Measurements from ENCODE around the gene HPS4.
A peak's percentile ranks its signal among the peaks of the same experiment; 100 is the strongest.

The HPS4 gene

DNA sequence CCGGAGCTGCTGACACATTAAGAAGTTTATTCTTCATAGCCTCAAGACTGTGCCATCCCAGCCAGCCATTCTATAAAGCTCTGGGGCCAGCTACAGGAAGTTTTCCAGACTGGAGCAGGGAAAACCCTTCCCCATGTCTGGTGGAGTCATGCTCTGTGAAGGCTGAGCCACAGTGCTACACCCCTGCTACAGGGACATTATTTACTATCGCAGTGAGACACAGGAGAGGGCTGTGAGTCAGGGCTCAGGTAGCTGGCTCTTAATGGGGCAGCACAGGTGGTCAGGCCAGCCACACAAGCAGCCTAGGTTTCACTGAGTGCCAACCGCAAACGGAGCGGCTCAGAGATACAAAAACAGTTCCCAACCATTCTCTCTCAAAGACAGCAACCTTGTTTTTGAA, 12.1 kb downstream of the HPS4 start:
- H3K4me3 ChIP-seq (ENCODE audit: low read length), result no peak overlapping the region
- H4K8ac ChIP-seq (ENCODE audit: low read depth, low read length), result no peak overlapping the region
- H2BK120ac ChIP-seq (ENCODE audit: low read depth, low read length), result no peak overlapping the region
- no peak overlapping the region for H3K23ac ChIP-seq (ENCODE audit: low read length)
- no peaks in the 10 kb centered on the region for H3K27me3 ChIP-seq (ENCODE audit: insufficient read depth, low read length, poor library complexity)
- H3K4ac ChIP-seq (ENCODE audit: low read depth, low read length), result no peak overlapping the region
- DNase-seq, result peak; percentile 88
- peaks cover 9% of the 10 kb centered on the region for H3K36me3 ChIP-seq (ENCODE audit: control insufficient read depth, insufficient read depth, low read length)
- no peaks in the 10 kb centered on the region for H3K4me1 ChIP-seq (ENCODE audit: control insufficient read depth, low read depth, low read length)
- no peak overlapping the region for H2AK5ac ChIP-seq (ENCODE audit: low read length)
- H3K9ac ChIP-seq (ENCODE audit: low read length), result no peak overlapping the region
- H3K79me2 ChIP-seq (ENCODE audit: control insufficient read depth, insufficient read depth, low read length), result no peaks in the 10 kb centered on the region
- no peak overlapping the region for H2BK5ac ChIP-seq (ENCODE audit: low read length)
- peak overlapping the region; percentile 29 for H3K27ac ChIP-seq (ENCODE audit: low read depth, low read length)
- WGBS (ENCODE audit: extremely low coverage, insufficient coverage, low lambda C conversion rate), result no CpG with 5 or more reads among the region's 5 CpGs
- no peak overlapping the region for H3K4me2 ChIP-seq (ENCODE audit: low read length)
- H3K18ac ChIP-seq (ENCODE audit: low read length), result no peak overlapping the region
- H3K56ac ChIP-seq (ENCODE audit: low read length), result peak overlapping the region; percentile 15
- no peak overlapping the region for H4K5ac ChIP-seq (ENCODE audit: low read length)
- no peaks in the 10 kb centered on the region for H3K79me1 ChIP-seq (ENCODE audit: low read length)
- no peak overlapping the region for H2BK15ac ChIP-seq (replicated peaks; ENCODE audit: low read depth)

DNA sequence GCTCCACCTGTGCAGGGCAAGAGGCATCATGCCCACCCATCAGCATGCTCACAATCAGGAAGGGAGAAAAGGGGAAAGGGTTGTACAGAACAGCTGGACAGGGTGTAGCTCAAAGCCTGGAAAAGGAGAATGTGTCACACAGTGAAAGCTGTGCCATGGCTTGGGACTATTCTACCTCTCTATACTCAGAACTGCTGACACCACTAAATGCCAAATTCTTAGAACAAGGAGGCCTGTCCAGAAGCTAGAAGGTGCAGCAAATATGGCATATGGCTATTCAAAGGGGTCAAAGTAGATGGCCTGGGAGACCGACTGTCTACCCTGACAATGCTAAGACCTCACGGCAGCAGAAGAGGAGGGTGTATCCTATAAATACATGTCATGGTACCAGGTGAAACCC, 12.8 kb downstream of the HPS4 start:
- Histone ChIP-seq H3K27me3 (ENCODE audit: insufficient read depth, low read length, poor library complexity) (no peaks in the 10 kb centered on the region), H3K27ac (ENCODE audit: low read depth, low read length) (peak overlapping the region; percentile 36), H3K79me2 (ENCODE audit: control insufficient read depth, insufficient read depth, low read length) (no peaks in the 10 kb centered on the region), H2BK120ac (ENCODE audit: low read depth, low read length) (no peak overlapping the region), H4K5ac (ENCODE audit: low read length) (no peak overlapping the region), H3K4ac (ENCODE audit: low read depth, low read length) (no peak overlapping the region), H3K4me3 (ENCODE audit: low read length) (no peak overlapping the region), H3K23ac (ENCODE audit: low read length) (no peak overlapping the region), H2BK5ac (ENCODE audit: low read length) (no peak overlapping the region), H2AK5ac (ENCODE audit: low read length) (no peak overlapping the region), H4K8ac (ENCODE audit: low read depth, low read length) (no peak overlapping the region), H3K18ac (ENCODE audit: low read length) (no peak overlapping the region), H3K79me1 (ENCODE audit: low read length) (no peaks in the 10 kb centered on the region), H3K4me2 (ENCODE audit: low read length) (no peak overlapping the region), H2BK15ac (replicated peaks; ENCODE audit: low read depth) (no peak overlapping the region), H3K9ac (ENCODE audit: low read length) (no peak overlapping the region), H3K36me3 (ENCODE audit: control insufficient read depth, insufficient read depth, low read length) (peaks cover 9% of the 10 kb centered on the region), H3K56ac (ENCODE audit: low read length) (no peak overlapping the region), H3K4me1 (ENCODE audit: control insufficient read depth, low read depth, low read length) (no peaks in the 10 kb centered on the region)
- no peak for DNase-seq
- no CpG with 5 or more reads among the region's 2 CpGs for WGBS (ENCODE audit: extremely low coverage, insufficient coverage, low lambda C conversion rate)

DNA sequence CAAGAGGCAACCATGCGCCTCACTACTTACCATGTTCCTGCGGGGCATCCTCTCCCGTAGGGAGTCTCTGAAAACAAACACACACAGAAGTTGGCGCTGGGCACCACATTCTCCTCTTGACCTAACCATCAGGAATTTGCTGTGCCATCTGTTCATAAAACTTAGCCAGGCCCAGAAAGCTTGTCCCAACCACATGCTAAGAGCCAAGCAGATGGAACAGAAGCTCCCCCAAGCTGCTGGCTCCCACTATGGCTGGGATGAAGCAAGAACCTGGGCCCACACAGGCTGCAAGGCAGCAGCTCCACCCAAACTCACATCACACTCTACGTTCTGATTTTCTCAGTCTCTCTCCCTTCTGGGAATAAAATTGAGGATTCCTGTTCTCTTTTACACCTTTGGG, 17.4 kb downstream of the HPS4 start:
- no peak overlapping the region for H2BK5ac ChIP-seq (ENCODE audit: low read length)

DNA sequence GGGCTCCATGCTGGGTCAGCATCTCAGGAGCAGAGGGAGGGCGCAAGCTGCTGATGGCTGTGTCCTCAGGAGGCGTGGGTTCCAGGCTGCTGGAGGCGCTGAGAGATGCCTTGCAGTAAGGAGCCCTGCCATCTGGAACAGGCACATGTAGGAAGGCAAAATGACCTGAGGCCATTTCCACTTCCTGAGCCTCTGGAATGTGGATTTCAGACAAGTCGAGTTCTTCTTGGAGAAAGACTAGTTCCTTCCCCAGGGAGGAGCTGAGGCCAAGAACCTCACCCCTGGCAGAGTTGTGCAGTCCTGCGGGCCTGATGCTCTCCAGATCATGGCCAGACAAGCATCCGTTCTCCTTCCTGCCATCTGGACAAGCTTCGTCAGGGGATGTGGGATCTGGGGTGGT, 19.3 kb downstream of the HPS4 start:
- H3K27ac ChIP-seq (ENCODE audit: low read depth, low read length), result no peak overlapping the region

More for the DNA sequence above, 17.4 kb downstream of the HPS4 start:
- H3K4me3 ChIP-seq (ENCODE audit: low read length), result no peak overlapping the region
- DNase-seq, result no peak
- no peaks in the 10 kb centered on the region for H3K27me3 ChIP-seq (ENCODE audit: insufficient read depth, low read length, poor library complexity)
- H2AK5ac ChIP-seq (ENCODE audit: low read length), result no peak overlapping the region
- no peaks in the 10 kb centered on the region for H3K4me1 ChIP-seq (ENCODE audit: control insufficient read depth, low read depth, low read length)
- H3K23ac ChIP-seq (ENCODE audit: low read length), result no peak overlapping the region
- no peak overlapping the region for H2BK120ac ChIP-seq (ENCODE audit: low read depth, low read length)
- no CpG with 5 or more reads among the region's 5 CpGs for WGBS (ENCODE audit: extremely low coverage, insufficient coverage, low lambda C conversion rate)
- no peak overlapping the region for H3K4me2 ChIP-seq (ENCODE audit: low read length)
- H3K79me2 ChIP-seq (ENCODE audit: control insufficient read depth, insufficient read depth, low read length), result no peaks in the 10 kb centered on the region
- H4K5ac ChIP-seq (ENCODE audit: low read length), result no peak overlapping the region
- no peak overlapping the region for H3K27ac ChIP-seq (ENCODE audit: low read depth, low read length)
- H3K4ac ChIP-seq (ENCODE audit: low read depth, low read length), result no peak overlapping the region
- H4K8ac ChIP-seq (ENCODE audit: low read depth, low read length), result no peak overlapping the region
- H3K18ac ChIP-seq (ENCODE audit: low read length), result no peak overlapping the region
- no peak overlapping the region for H2BK15ac ChIP-seq (replicated peaks; ENCODE audit: low read depth)
- H3K9ac ChIP-seq (ENCODE audit: low read length), result no peak overlapping the region
- peaks cover 9% of the 10 kb centered on the region for H3K36me3 ChIP-seq (ENCODE audit: control insufficient read depth, insufficient read depth, low read length)
- no peaks in the 10 kb centered on the region for H3K79me1 ChIP-seq (ENCODE audit: low read length)
- no peak overlapping the region for H3K56ac ChIP-seq (ENCODE audit: low read length)

DNA sequence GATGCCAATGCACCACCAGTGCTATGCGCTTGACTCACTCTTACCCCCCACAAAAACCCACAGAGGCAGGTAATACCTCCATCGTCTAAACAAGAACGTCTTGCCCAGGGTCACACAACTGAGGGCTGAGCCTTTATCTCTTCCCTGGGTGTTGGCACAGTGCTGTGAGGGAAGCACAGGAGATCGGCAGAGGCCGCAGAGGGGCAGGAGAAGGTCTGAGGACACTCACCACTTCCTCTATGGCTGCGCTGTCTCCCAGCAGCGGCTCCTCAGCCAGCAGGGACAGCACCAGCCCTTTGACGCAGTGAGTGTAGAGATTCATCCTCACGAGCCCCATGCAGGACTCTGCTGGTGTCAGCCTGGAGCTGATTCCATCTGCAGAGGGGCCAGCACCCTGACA, 19.9 kb downstream of the HPS4 start:
- H3K27ac ChIP-seq (ENCODE audit: low read depth, low read length), result no peak overlapping the region
- no peak overlapping the region for H4K5ac ChIP-seq (ENCODE audit: low read length)
- H3K36me3 ChIP-seq (ENCODE audit: control insufficient read depth, insufficient read depth, low read length), result peaks cover 9% of the 10 kb centered on the region
- no peak overlapping the region for H2AK5ac ChIP-seq (ENCODE audit: low read length)
- H3K4me3 ChIP-seq (ENCODE audit: low read length), result no peak overlapping the region
- H3K9ac ChIP-seq (ENCODE audit: low read length), result no peak overlapping the region
- H3K23ac ChIP-seq (ENCODE audit: low read length), result no peak overlapping the region
- H2BK5ac ChIP-seq (ENCODE audit: low read length), result no peak overlapping the region
- no peak overlapping the region for H2BK120ac ChIP-seq (ENCODE audit: low read depth, low read length)
- H3K4me1 ChIP-seq (ENCODE audit: control insufficient read depth, low read depth, low read length), result no peaks in the 10 kb centered on the region
- no CpG with 5 or more reads among the region's 9 CpGs for WGBS (ENCODE audit: extremely low coverage, insufficient coverage, low lambda C conversion rate)
- peaks cover 5% of the 10 kb centered on the region for H3K79me1 ChIP-seq (ENCODE audit: low read length)
- no peak overlapping the region for H3K18ac ChIP-seq (ENCODE audit: low read length)
- no peak overlapping the region for H2BK15ac ChIP-seq (replicated peaks; ENCODE audit: low read depth)
- no peaks in the 10 kb centered on the region for H3K27me3 ChIP-seq (ENCODE audit: insufficient read depth, low read length, poor library complexity)
- H3K4ac ChIP-seq (ENCODE audit: low read depth, low read length), result no peak overlapping the region
- H4K8ac ChIP-seq (ENCODE audit: low read depth, low read length), result no peak overlapping the region
- no peak overlapping the region for H3K56ac ChIP-seq (ENCODE audit: low read length)
- H3K79me2 ChIP-seq (ENCODE audit: control insufficient read depth, insufficient read depth, low read length), result peaks cover 2% of the 10 kb centered on the region
- DNase-seq, result no peak
- no peak overlapping the region for H3K4me2 ChIP-seq (ENCODE audit: low read length)

More for the DNA sequence above, 19.3 kb downstream of the HPS4 start:
- Histone ChIP-seq H3K23ac (ENCODE audit: low read length) (no peak overlapping the region), H3K27me3 (ENCODE audit: insufficient read depth, low read length, poor library complexity) (no peaks in the 10 kb centered on the region), H3K36me3 (ENCODE audit: control insufficient read depth, insufficient read depth, low read length) (peaks cover 9% of the 10 kb centered on the region), H3K79me2 (ENCODE audit: control insufficient read depth, insufficient read depth, low read length) (peaks cover 2% of the 10 kb centered on the region), H3K18ac (ENCODE audit: low read length) (no peak overlapping the region), H2AK5ac (ENCODE audit: low read length) (no peak overlapping the region), H3K4me3 (ENCODE audit: low read length) (no peak overlapping the region), H4K8ac (ENCODE audit: low read depth, low read length) (no peak overlapping the region), H3K56ac (ENCODE audit: low read length) (no peak overlapping the region), H3K4ac (ENCODE audit: low read depth, low read length) (no peak overlapping the region), H2BK120ac (ENCODE audit: low read depth, low read length) (no peak overlapping the region), H3K9ac (ENCODE audit: low read length) (no peak overlapping the region), H3K4me2 (ENCODE audit: low read length) (no peak overlapping the region), H2BK5ac (ENCODE audit: low read length) (no peak overlapping the region), H3K4me1 (ENCODE audit: control insufficient read depth, low read depth, low read length) (no peaks in the 10 kb centered on the region), H4K5ac (ENCODE audit: low read length) (no peak overlapping the region), H3K79me1 (ENCODE audit: low read length) (peaks cover 5% of the 10 kb centered on the region), H2BK15ac (replicated peaks; ENCODE audit: low read depth) (no peak overlapping the region)
- WGBS (ENCODE audit: extremely low coverage, insufficient coverage, low lambda C conversion rate), result no CpG with 5 or more reads among the region's 7 CpGs
- peak; percentile 57 for DNase-seq

DNA sequence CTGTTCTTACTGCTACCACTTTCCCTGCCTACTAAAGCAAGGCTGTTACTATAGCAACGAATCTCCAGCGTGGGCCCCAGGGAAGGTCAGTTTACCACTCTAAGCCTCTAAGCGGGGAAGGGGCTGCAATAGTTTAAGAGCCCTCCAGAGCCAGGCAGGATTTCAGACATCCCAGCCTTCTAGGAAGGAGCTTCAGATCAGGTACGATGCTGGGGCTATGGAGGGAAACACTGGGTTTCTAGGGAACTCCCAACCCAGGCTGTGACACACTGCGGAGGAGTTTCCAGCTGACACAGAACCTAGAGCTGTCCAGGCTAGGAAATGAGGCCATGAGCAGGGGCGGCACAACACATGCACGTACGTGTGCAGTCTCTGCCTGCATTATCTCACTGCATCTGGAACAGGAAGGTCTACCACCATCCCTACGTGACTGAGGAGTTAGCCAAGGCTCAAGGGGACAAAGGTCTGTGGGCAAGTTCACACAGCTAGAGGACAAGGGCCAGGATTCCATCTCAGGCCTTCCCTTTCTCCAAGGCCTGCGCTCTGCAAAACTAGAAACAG, 20.4 kb downstream of the HPS4 start:
- no peak for DNase-seq
- Histone ChIP-seq H3K4me1 (ENCODE audit: control insufficient read depth, low read depth, low read length) (no peaks in the 10 kb centered on the region), H3K4ac (ENCODE audit: low read depth, low read length) (no peak overlapping the region), H3K79me1 (ENCODE audit: low read length) (peaks cover 5% of the 10 kb centered on the region), H2AK5ac (ENCODE audit: low read length) (no peak overlapping the region), H3K4me3 (ENCODE audit: low read length) (no peak overlapping the region), H2BK120ac (ENCODE audit: low read depth, low read length) (no peak overlapping the region), H3K79me2 (ENCODE audit: control insufficient read depth, insufficient read depth, low read length) (peaks cover 2% of the 10 kb centered on the region), H3K27ac (ENCODE audit: low read depth, low read length) (no peak overlapping the region), H2BK5ac (ENCODE audit: low read length) (no peak overlapping the region), H2BK15ac (replicated peaks; ENCODE audit: low read depth) (no peak overlapping the region), H3K36me3 (ENCODE audit: control insufficient read depth, insufficient read depth, low read length) (peaks cover 7% of the 10 kb centered on the region), H3K4me2 (ENCODE audit: low read length) (no peak overlapping the region), H3K56ac (ENCODE audit: low read length) (no peak overlapping the region), H4K8ac (ENCODE audit: low read depth, low read length) (no peak overlapping the region), H3K27me3 (ENCODE audit: insufficient read depth, low read length, poor library complexity) (no peaks in the 10 kb centered on the region), H3K9ac (ENCODE audit: low read length) (no peak overlapping the region), H3K18ac (ENCODE audit: low read length) (no peak overlapping the region), H4K5ac (ENCODE audit: low read length) (no peak overlapping the region), H3K23ac (ENCODE audit: low read length) (no peak overlapping the region)
- no CpG with 5 or more reads among the region's 10 CpGs for WGBS (ENCODE audit: extremely low coverage, insufficient coverage, low lambda C conversion rate)
